Neural progenitor cell (in vitro differentiated cells): ENCODE measurements around the gene BRD1. TPM values are rescaled to one million over a fixed set of nuclear protein-coding genes. Genes with fewer than 3 reads are reported as not detected.

ENCODE experiments used
- DNase-seq: peaks from one replicate; pipeline ENCODE4 v3.0.0-alpha.2; 2016; ENCODE audit warnings: low spot score
- H2AFZ ChIP-seq: fragments of 200-600 bp; sonication (generic); replicated peaks from 2 replicates; pipeline ENCODE4 v1.6.1; 2016; ENCODE audit warnings: antibody characterized with exemption
- H3F3A ChIP-seq: fragments of 200-600 bp; sonication (generic); 2 replicates; pipeline ENCODE4 v1.6.1; 2016; ENCODE audit warnings: antibody characterized with exemption, low read depth
- H3K27ac ChIP-seq: fragments of 200-600 bp; sonication (generic); 2 replicates; pipeline ENCODE4 v1.5.1; 2016; ENCODE audit warnings: mild to moderate bottlenecking
- H3K27me3 ChIP-seq: fragments of 200-600 bp; sonication (generic); 2 replicates; pipeline ENCODE4 v1.6.1; 2016; ENCODE audit warnings: mild to moderate bottlenecking, moderate library complexity
- H3K36me3 ChIP-seq: fragments of 200-600 bp; sonication (generic); 2 replicates; pipeline ENCODE4 v1.5.1; 2016
- H3K4me1 ChIP-seq: fragments of 200-600 bp; sonication (generic); 2 replicates; pipeline ENCODE4 v1.6.1; 2016; ENCODE audit warnings: mixed run types
- H3K4me2 ChIP-seq: fragments of 200-600 bp; sonication (generic); 2 replicates; pipeline ENCODE4 v1.6.1; 2016
- H3K4me3 ChIP-seq: fragments of 200-600 bp; sonication (generic); 2 replicates; pipeline ENCODE4 v1.5.1; 2016
- H3K79me2 ChIP-seq: fragments of 200-600 bp; sonication (generic); 2 replicates; pipeline ENCODE4 v1.6.1; 2016; ENCODE audit warnings: low read depth
- H3K9ac ChIP-seq: fragments of 200-600 bp; sonication (generic); 2 replicates; pipeline ENCODE4 v1.6.1; 2016
- H3K9me3 ChIP-seq: fragments of 200-600 bp; sonication (generic); 2 replicates; pipeline ENCODE4 v1.5.1; 2016; ENCODE audit warnings: low read depth
- H4K20me1 ChIP-seq: fragments of 200-600 bp; sonication (generic); 2 replicates; pipeline ENCODE4 v1.6.1; 2016; ENCODE audit warnings: low read depth
- H3K27ac Mint-ChIP-seq: 3 replicates; pipeline ENCODE4 v1.8.0; 2021; ENCODE audit warnings: mixed read lengths
- H3K27me3 Mint-ChIP-seq: 2 replicates; pipeline ENCODE4 v1.8.0; 2022; ENCODE audit warnings: low read depth, mild to moderate bottlenecking, inconsistent platforms, moderate library complexity, mixed read lengths; ENCODE audit not compliant: insufficient read depth
- H3K36me3 Mint-ChIP-seq: 3 replicates; pipeline ENCODE4 v1.8.0; 2021; ENCODE audit warnings: mixed read lengths
- H3K4me1 Mint-ChIP-seq: 3 replicates; pipeline ENCODE4 v1.8.0; 2021; ENCODE audit warnings: mixed read lengths
- H3K4me3 Mint-ChIP-seq: 3 replicates; pipeline ENCODE4 v1.8.0; 2021; ENCODE audit warnings: mild to moderate bottlenecking, moderate library complexity, mixed read lengths
- H3K9me3 Mint-ChIP-seq: 3 replicates; pipeline ENCODE4 v1.8.0; 2020; ENCODE audit warnings: mixed read lengths
- CTCF ChIP-seq: fragments of 200-600 bp; sonication (generic); IDR thresholded peaks from 2 replicates; pipeline ENCODE4 v1.5.1; 2017; ENCODE audit warnings: antibody characterized with exemption, mild to moderate bottlenecking
- EZH2 ChIP-seq: fragments of 200-600 bp; sonication (generic); IDR thresholded peaks from 2 replicates; pipeline ENCODE4 v1.6.1; 2017; ENCODE audit warnings: antibody characterized with exemption, mild to moderate bottlenecking, moderate library complexity
- EZH2phosphoT487 ChIP-seq: fragments of 200-600 bp; sonication (generic); IDR thresholded peaks from 2 replicates; pipeline ENCODE4 v1.6.1; 2017; ENCODE audit warnings: antibody characterized with exemption
- total RNA-seq: library from RNA; depleted of rRNA; stranded (reverse); fragments of >200 nt; gene quantifications from 2 replicates; pipeline ENCODE4 v1.2.3, GENCODE V29; 2015; ENCODE audit warnings: low replicate concordance

The BRD1 gene
- total RNA-seq, 1 donor from 2014 or later = 31.2 TPM

GRCh38 chr22:49768951-49769690, 58.6 kb downstream of the BRD1 start:
- TF ChIP-seq EZH2 (no peak), EZH2phosphoT487 (no peak), CTCF (no peak)
- H3K27me3 ChIP-seq = no peaks in the 10 kb centered on the region
- H3K4me2 ChIP-seq = no peak overlapping the region
- Mint-ChIP-seq H3K27me3 (peaks cover 9% of the 10 kb centered on the region), H3K36me3 (peaks cover 7% of the 10 kb centered on the region), H3K27ac (peak overlapping the region; percentile 66), H3K4me3 (no peak overlapping the region), H3K4me1 (peaks cover 2% of the 10 kb centered on the region), H3K9me3 (peaks cover 10% of the 10 kb centered on the region)
- H3K27ac ChIP-seq = no peak overlapping the region
- H3K4me1 ChIP-seq = no peaks in the 10 kb centered on the region
- DNase-seq = no peak
- no peaks in the 10 kb centered on the region for H3K79me2 ChIP-seq
- no peak overlapping the region for H3K9ac ChIP-seq
- H3F3A ChIP-seq = peaks cover 14% of the 10 kb centered on the region
- no peak overlapping the region for H2AFZ ChIP-seq
- H3K36me3 ChIP-seq = no peaks in the 10 kb centered on the region
- no peak overlapping the region for H3K4me3 ChIP-seq
- peaks cover 5% of the 10 kb centered on the region for H4K20me1 ChIP-seq
- H3K9me3 ChIP-seq = no peaks in the 10 kb centered on the region

- H3F3A ChIP-seq = peaks cover 8% of the 10 kb centered on the region
- no peak overlapping the region for H3K4me3 ChIP-seq
- H3K27ac ChIP-seq = no peak overlapping the region
- H4K20me1 ChIP-seq = peaks cover 3% of the 10 kb centered on the region
- Mint-ChIP-seq H3K36me3 (peaks cover 2% of the 10 kb centered on the region), H3K9me3 (peaks cover 10% of the 10 kb centered on the region), H3K4me1 (peaks cover 2% of the 10 kb centered on the region), H3K4me3 (no peak overlapping the region), H3K27ac (no peak overlapping the region), H3K27me3 (peaks cover 9% of the 10 kb centered on the region)
- H3K79me2 ChIP-seq = no peaks in the 10 kb centered on the region
- H3K4me2 ChIP-seq = no peak overlapping the region
- TF ChIP-seq EZH2phosphoT487 = no peak
- no peak for TF ChIP-seq CTCF
- no peak for TF ChIP-seq EZH2
- no peak overlapping the region for H2AFZ ChIP-seq
- no peaks in the 10 kb centered on the region for H3K9me3 ChIP-seq
- DNase-seq = no peak
- no peaks in the 10 kb centered on the region for H3K36me3 ChIP-seq
- H3K27me3 ChIP-seq = no peaks in the 10 kb centered on the region
- H3K4me1 ChIP-seq = no peaks in the 10 kb centered on the region
- no peak overlapping the region for H3K9ac ChIP-seq
Observed at GRCh38 chr22:49768077-49768910, 59.4 kb downstream of the BRD1 start.

GRCh38 chr22:49767355-49768062, 60.2 kb downstream of the BRD1 start:
- Mint-ChIP-seq H3K27me3 (peaks cover 9% of the 10 kb centered on the region), H3K4me3 (no peak overlapping the region), H3K9me3 (peaks cover 10% of the 10 kb centered on the region), H3K36me3 (peaks cover 2% of the 10 kb centered on the region), H3K27ac (no peak overlapping the region), H3K4me1 (peaks cover 2% of the 10 kb centered on the region)
- H3K9ac ChIP-seq = no peak overlapping the region
- peaks cover 8% of the 10 kb centered on the region for H3F3A ChIP-seq
- TF ChIP-seq CTCF (peak; percentile 82), EZH2 (no peak)
- H2AFZ ChIP-seq = no peak overlapping the region
- no peaks in the 10 kb centered on the region for H4K20me1 ChIP-seq
- H3K9me3 ChIP-seq = no peaks in the 10 kb centered on the region
- H3K4me1 ChIP-seq = no peaks in the 10 kb centered on the region
- no peak overlapping the region for H3K27ac ChIP-seq
- H3K27me3 ChIP-seq = no peaks in the 10 kb centered on the region
- peak; percentile 69 for DNase-seq
- H3K36me3 ChIP-seq = no peaks in the 10 kb centered on the region
- no peak overlapping the region for H3K4me2 ChIP-seq
- no peak overlapping the region for H3K4me3 ChIP-seq
- H3K79me2 ChIP-seq = no peaks in the 10 kb centered on the region
